T-cell (primary cell): Measurements from ENCODE around the gene SLC7A7. TPM values are rescaled to one million over a fixed set of nuclear protein-coding genes. Genes with fewer than 3 reads are reported as not detected.

Experiments
- ATAC-seq, 4 experiments: fragments of 200-7000 bp in 3 of 4; fragments of 150-1000 bp in 1 of 4; cut with Tn5 transposase; replicated peaks in 1 of 4; 1 replicate in 3 of 4; 2 replicates in 1 of 4; pipeline ENCODE4 v1.10.0; 2021; ENCODE audit warnings: moderate library complexity in 3 of 4, mild to moderate bottlenecking in 2 of 4, moderate number of reproducible peaks in 1 of 4
- CTCF ChIA-PET, 2 donors: fragments of 300-600 bp; sonication (Branson Sonifier 250); formaldehyde crosslinking; loops; one replicate each; lab custom pipeline; 2022; ENCODE audit warnings: antibody characterized with exemption in 2 of 2; lab: Charles Lee
- POLR2A ChIA-PET, 2 donors: fragments of 300-600 bp; sonication (Branson Sonifier 250); formaldehyde crosslinking; loops; one replicate each; lab custom pipeline; 2022; ENCODE audit warnings: antibody characterized with exemption in 2 of 2; lab: Charles Lee
- DNase-seq, 35 experiments: peaks; one replicate each; pipeline versions ENCODE4 v3.0.0 to v3.0.0-alpha.2; 2013 to 2023
- H3K27ac ChIP-seq: one replicate; pipeline ENCODE4 v1.5.1; 2013; ENCODE audit warnings: low read length
- H3K27me3 ChIP-seq, 2 experiments: replicated peaks in 1 of 2; 1 replicate in 1 of 2; 2 replicates in 1 of 2; pipeline versions ENCODE4 v1.6.1 to v1.7.0; 2013; ENCODE audit warnings: low read length in 1 of 2, mixed read lengths in 1 of 2; ENCODE audit not compliant: control insufficient read depth in 2 of 2, insufficient read depth in 2 of 2; ENCODE audit errors: extremely low read depth in 1 of 2
- H3K36me3 ChIP-seq, 2 donors: 1 replicate in 1 of 2; 2 replicates in 1 of 2; pipeline versions ENCODE4 v1.6.1 to v1.7.0; 2013; ENCODE audit warnings: low read length in 1 of 2; ENCODE audit not compliant: control insufficient read depth in 2 of 2, insufficient read depth in 1 of 2; ENCODE audit errors: extremely low read depth in 1 of 2
- H3K4me1 ChIP-seq, 2 experiments: 1 replicate in 1 of 2; 2 replicates in 1 of 2; pipeline versions ENCODE4 v1.6.1 to v1.7.0; 2013; ENCODE audit warnings: low read length in 2 of 2, mixed read lengths in 1 of 2; ENCODE audit not compliant: insufficient read depth in 2 of 2, control insufficient read depth in 1 of 2; ENCODE audit errors: extremely low read depth in 1 of 2
- H3K4me3 ChIP-seq, 2 donors: 1 replicate in 1 of 2; 2 replicates in 1 of 2; pipeline versions ENCODE4 v1.5.1 to v1.7.0; 2013; ENCODE audit warnings: mild to moderate bottlenecking in 2 of 2, low read length in 1 of 2, moderate library complexity in 1 of 2; ENCODE audit not compliant: control insufficient read depth in 1 of 2; ENCODE audit errors: extremely low read depth in 1 of 2
- H3K9me3 ChIP-seq: 2 replicates; pipeline ENCODE4 v1.7.0; 2013
- H3K27ac Mint-ChIP-seq, 2 donors: one replicate each; pipeline ENCODE4 v1.8.0; 2020 to 2021; ENCODE audit warnings: mild to moderate bottlenecking in 2 of 2, mixed read lengths in 2 of 2
- H3K27me3 Mint-ChIP-seq, 2 donors: one replicate each; pipeline ENCODE4 v1.8.0; 2021 to 2022; ENCODE audit warnings: mixed read lengths in 2 of 2
- H3K36me3 Mint-ChIP-seq: one replicate; pipeline ENCODE4 v1.8.0; 2021; ENCODE audit warnings: mixed read lengths
- H3K4me1 Mint-ChIP-seq, 3 donors: one replicate each; pipeline ENCODE4 v1.8.0; 2020 to 2022; ENCODE audit warnings: mixed read lengths in 3 of 3, mild to moderate bottlenecking in 1 of 3
- H3K4me3 Mint-ChIP-seq, 3 donors: one replicate each; pipeline ENCODE4 v1.8.0; 2020 to 2022; ENCODE audit warnings: mild to moderate bottlenecking in 3 of 3, mixed read lengths in 3 of 3, moderate library complexity in 3 of 3
- H3K9me3 Mint-ChIP-seq, 3 donors: one replicate each; pipeline ENCODE4 v1.8.0; 2020 to 2022; ENCODE audit warnings: mixed read lengths in 3 of 3
- WGBS: methylation state at CpG from one replicate; pipeline ENCODE4 v1.1.5; 2013; ENCODE audit warnings: missing lambda C conversion rate; ENCODE audit not compliant: insufficient coverage; 5-methylcytosine and 5-hydroxymethylcytosine counted together
- total RNA-seq, 35 experiments: library from RNA in 6 of 35; stranded (reverse) in 6 of 35; fragments of 120-200 nt in 1 of 35; gene quantifications; one replicate each; pipeline versions ENCODE4 v1.2.1 to v1.2.4 and lab custom pipeline; 2013 to 2026

The SLC7A7 gene
- total RNA-seq, 5 donors from 2014 or later (not counting 1 experiment from before 2014, with no cell fraction given) = 0.75 to 1.8 (median 0.98) TPM; not detected in 1

GRCh38 chr14:22723815-22724214, 91.4 kb downstream of the SLC7A7 start:
- Mint-ChIP-seq H3K4me3 (no peak overlapping the region), H3K36me3 (no peaks in the 10 kb centered on the region), H3K4me1 (no peaks in the 10 kb centered on the region), H3K27me3 (peaks cover 0 to 2% of the 10 kb centered on the region in 2 donors), H3K27ac (no peak overlapping the region), H3K9me3 (peaks cover 0 to 3% (median 0%) of the 10 kb centered on the region in 3 donors)
- no peak for ATAC-seq
- WGBS = 100% methylated on average over 1 of the region's 1 CpG
- Histone ChIP-seq H3K36me3 (no peaks in the 10 kb centered on the region), H3K4me3 (no peak overlapping the region), H3K4me1 (no peaks in the 10 kb centered on the region), H3K27me3 (peaks cover 0 to 8% of the 10 kb centered on the region in 2 experiments), H3K27ac (no peak overlapping the region), H3K9me3 (no peaks in the 10 kb centered on the region)
- ChIA-PET POLR2A (no interaction called here), CTCF (no interaction called here)
- DNase-seq = no peak

Other genes with a start within 250 kb of the SLC7A7 start
- 100 to 1,000 TPM in 4 of 5 donors, 10 to 100 TPM in 1; 80.9 to 127 (median 113) TPM for gene DAD1, start 226.2 kb downstream of the SLC7A7 start, total RNA-seq
- gene ABHD4, start 217.1 kb downstream of the SLC7A7 start, total RNA-seq = 10 to 100 TPM; 10.1 to 20.9 (median 17.3) TPM
- not detected for gene OR6J1, start 171.1 kb downstream of the SLC7A7 start, total RNA-seq
- gene OXA1L, start 48.7 kb downstream of the SLC7A7 start, total RNA-seq = 100 to 1,000 TPM; 130 to 152 (median 136) TPM
- gene MRPL52, start 14.5 kb upstream of the SLC7A7 start, total RNA-seq = 10 to 100 TPM; 36.5 to 70.1 (median 62.2) TPM
- 1 to 10 TPM; 1.9 to 3.7 (median 2.3) TPM for gene MMP14, start 21.1 kb upstream of the SLC7A7 start, total RNA-seq
- 100 to 1,000 TPM in 1 of 5 donors, 10 to 100 TPM in 4; 67.0 to 103 (median 89.9) TPM for gene LRP10, start 56.3 kb upstream of the SLC7A7 start, total RNA-seq
- 10 to 100 TPM in 1 of 5 donors, 1 to 10 TPM in 4; 4.1 to 10.6 (median 6.2) TPM for gene REM2, start 67.8 kb upstream of the SLC7A7 start, total RNA-seq
- 100 to 1,000 TPM in 1 of 5 donors, 10 to 100 TPM in 4; 88.7 to 102 (median 94.7) TPM for gene RBM23, start 103.7 kb upstream of the SLC7A7 start, total RNA-seq
- 10 to 100 TPM; 17.7 to 45.3 (median 37.5) TPM for gene PRMT5, start 113.9 kb upstream of the SLC7A7 start, total RNA-seq
- gene HAUS4, start 141.7 kb upstream of the SLC7A7 start, total RNA-seq = 10 to 100 TPM; 19.2 to 37.1 (median 23.8) TPM
- 1 to 10 TPM; 1.8 to 3.1 (median 2.4) TPM for gene AJUBA, start 167.1 kb upstream of the SLC7A7 start, total RNA-seq
- 10 to 100 TPM; 10.8 to 13.7 (median 12.4) TPM for gene C14orf93, start 194.7 kb upstream of the SLC7A7 start, total RNA-seq
- 10 to 100 TPM; 20.6 to 43.9 (median 38.0) TPM for gene PSMB5, start 219.5 kb upstream of the SLC7A7 start, total RNA-seq
- under 1 TPM in 4 of 5 donors, not detected in 1; 0.26 to 0.95 (median 0.54) TPM for gene PSMB11, start 226.8 kb upstream of the SLC7A7 start, total RNA-seq
- gene CDH24, start 242.1 kb upstream of the SLC7A7 start, total RNA-seq = 1 to 10 TPM; 1.2 to 3.0 (median 1.6) TPM